GM19467 (cell line): Measurements from ENCODE around the gene NOSIP.
A peak's percentile ranks its signal among the peaks of the same experiment; 100 is the strongest.
"Not testable (repeated sequence)": the region's sequence is repeated elsewhere in the genome, so short reads cannot be mapped to it uniquely, and the experiment has no call there.

Experiments
- ATAC-seq: cut with Tn5 transposase; IDR thresholded peaks from one replicate; pipeline ENCODE4 v1.9.1; 2021; ENCODE audit warnings: mild to moderate bottlenecking, moderate library complexity; ENCODE audit not compliant: unreplicated experiment

Gene NOSIP

DNA sequence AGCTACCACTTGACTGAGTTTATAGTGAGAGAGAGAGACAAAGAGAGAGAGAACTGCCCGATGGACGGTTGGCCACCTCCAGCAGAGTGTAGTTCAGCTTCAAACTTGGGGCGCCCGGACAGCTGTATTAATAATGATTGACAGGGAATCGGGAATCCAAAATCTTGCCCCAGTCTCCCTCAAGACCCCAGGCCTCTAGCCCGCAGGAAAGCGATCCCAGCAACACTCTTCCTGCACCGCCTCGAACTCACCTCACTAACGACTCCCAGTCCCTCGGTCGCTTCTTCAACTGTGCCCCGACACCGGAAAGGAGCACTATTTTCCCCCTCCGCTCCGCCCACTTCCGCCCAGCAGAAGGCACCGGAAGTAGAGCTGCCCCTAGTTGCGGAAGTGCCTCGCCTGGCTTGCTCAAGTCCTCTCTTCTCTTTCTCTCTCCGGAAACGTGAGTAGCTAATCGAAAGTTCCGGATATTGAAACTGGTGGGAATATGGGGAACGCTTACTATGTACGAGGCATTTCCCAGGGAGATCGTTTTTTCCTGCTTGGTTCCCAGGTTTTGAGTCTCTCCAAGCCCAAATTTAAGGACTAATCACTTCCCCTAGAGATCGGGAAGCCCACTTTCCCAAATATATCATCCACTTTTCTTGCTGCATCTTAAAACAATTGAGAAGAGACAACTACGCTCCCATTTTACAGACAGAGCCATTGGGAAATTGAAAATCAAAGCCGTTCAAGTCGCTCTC, at the start of gene NOSIP:
NOSIP (minus strand) TSS at position 293 of the 743 bp plus-strand sequence. CDS start 19,865 bp downstream, outside the sequence.
- ATAC-seq: peak; percentile 88

- no peak for ATAC-seq
Observed at GRCh38 chr19:49629659-49630058, 49.3 kb upstream of the NOSIP start.

DNA sequence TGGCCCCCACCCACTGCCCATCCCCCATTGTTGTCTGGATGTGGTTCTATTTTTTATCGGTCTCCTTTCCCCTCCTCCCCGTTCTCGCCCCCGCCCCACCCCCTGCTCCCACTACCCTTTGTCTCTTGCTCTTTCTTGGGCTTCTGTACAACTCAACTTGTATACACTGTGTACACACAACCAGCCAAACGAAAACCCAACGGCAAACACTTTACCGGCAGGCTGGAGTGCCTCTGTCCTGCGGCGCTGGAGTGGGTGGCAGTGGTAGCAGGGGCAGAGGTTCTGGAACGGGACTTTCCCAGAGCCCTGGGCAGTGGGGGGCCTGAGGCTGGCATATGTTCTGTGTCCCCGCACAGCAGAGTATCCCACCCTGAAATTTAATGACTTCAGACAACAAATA, 45.9 kb upstream of the NOSIP start:
- no peak for ATAC-seq

GRCh38 chr19:49624967-49625910, 44.9 kb upstream of the NOSIP start:
- no peak for ATAC-seq

DNA sequence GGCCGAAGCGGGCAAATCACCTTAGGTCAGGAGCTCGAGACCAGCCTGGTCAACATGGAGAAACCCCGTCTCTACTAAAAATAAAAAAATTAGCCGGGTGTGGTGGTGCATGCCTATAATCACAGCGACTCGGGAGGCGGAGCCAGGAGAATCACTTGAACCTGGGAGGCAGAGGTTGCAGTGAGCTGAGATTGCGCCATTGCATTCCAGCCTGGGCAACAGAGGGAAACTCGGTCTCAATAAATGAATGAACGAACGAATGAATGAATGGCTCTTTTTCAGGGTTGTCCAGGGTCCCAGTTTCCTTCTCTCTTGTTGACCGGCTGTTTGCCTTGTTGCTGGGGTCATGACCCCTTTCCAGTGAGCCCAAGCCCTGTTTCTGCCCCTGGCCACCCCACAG, 37.5 kb upstream of the NOSIP start:
- ATAC-seq: not testable (repeated sequence)

DNA sequence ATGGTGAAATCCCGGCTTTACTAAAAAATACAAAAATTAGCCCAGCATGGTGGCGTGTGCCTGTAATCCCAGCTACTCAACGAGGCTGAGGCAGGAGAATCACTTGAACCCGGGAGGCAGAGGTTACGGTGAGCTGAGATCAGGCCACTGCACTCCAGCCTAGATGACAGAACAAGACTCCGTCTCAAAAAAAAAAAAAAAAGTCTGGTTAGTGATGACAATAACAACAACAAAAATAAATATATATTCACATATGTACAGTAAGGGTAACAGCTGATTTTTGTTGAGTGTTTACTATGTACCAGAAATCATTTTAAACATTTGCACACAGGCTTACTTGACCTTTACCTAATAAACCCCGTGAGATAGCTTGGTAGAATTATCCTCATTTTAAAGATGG, 36.6 kb upstream of the NOSIP start:
- ATAC-seq: no peak

- no peak for ATAC-seq
Observed at GRCh38 chr19:49616532-49616931, 36.2 kb upstream of the NOSIP start.

DNA sequence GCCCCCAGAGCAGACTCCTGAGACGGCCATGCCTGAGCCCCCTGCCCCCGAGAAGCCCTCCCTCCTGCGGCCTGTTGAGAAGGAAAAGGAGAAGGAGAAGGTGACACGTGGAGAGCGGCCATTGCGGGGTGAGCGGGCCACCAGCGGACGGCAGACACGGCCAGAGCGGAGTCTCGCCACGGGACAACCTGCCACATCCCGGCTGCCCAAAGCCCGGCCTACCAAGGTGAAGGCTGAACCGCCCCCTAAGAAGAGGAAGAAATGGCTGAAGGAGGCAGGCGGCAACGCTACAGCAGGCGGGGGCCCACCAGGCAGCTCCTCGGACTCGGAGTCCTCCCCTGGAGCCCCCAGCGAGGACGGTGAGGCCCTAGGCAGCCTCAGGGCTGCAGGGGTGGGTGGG, 35.5 kb upstream of the NOSIP start:
- no peak for ATAC-seq

DNA sequence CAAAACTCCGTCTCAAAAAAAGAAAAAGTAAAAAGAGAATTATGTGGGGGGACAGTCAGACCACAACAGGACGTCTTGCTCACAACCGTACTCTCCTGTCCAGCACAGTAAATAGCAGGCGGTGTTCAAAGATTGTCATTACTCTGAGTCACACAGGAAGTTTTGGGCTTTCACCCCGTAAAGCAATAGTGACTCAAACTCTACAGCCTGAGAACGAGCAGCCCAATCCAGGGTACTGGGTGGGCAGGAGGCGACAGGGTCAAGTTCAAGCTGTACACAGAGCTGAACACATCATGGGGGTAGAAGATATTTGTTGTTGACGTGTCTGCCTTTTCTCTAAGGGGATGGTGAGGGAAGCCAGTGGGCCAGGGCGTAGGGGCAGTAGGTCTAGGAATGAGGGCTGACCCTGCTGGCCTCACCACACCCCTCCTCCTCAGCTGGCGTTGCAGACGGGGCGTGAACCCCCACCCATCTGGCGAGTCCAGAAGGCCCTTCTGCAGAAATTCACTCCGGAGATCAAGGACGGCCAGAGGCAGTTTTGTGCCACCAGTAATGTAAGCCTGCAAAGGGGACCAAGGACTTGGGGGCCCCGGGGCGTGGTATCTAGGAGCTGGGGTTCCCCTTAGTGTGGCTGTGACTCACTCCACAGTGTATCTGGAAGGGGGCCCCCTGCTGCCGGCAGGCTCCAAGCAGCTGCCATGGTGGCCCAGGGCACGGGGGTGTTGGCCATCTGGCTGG, 33.9 kb upstream of the NOSIP start:
- no peak for ATAC-seq

DNA sequence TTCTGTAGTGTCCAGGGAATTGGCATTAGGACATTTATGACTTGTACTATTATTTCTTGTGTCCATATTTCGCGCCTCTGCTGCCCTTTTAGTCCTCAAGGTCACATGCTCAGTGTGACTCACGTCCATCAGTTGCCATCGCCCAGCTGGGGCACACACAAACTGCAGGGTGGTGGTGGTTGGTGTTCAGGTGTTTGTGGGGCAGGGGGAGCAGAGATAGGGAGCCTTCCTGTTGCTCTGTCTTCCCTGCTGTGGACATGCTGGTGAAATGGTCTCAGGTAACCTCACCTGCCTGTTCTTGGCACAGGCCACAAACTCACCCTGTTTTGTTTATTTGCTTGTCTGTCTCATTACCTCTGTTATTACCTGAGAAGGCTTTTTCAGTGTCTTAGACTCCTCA, 33.0 kb upstream of the NOSIP start:
- ATAC-seq: no peak

GRCh38 chr19:49609499-49610092, 29.2 kb upstream of the NOSIP start:
- ATAC-seq: no peak

DNA sequence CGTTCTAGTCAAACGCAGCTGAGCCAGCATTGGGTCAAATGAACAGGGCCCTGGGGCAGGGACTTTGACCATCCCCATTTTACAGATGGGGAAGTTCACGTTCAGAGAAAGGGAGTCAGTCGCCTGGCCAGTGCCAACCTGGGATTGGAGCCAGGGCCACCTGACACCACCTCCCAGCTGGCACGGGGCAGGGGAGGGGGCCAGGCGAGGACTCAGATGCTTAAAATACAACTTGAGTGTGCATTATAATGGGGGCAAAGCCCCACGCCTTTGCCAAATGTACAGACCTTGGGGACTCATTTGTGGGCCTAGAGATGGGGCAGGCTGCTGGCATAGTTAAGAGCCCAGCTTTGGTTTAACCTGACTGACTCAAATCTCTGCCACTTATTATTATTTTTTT, 25.2 kb upstream of the NOSIP start:
- no peak for ATAC-seq

DNA sequence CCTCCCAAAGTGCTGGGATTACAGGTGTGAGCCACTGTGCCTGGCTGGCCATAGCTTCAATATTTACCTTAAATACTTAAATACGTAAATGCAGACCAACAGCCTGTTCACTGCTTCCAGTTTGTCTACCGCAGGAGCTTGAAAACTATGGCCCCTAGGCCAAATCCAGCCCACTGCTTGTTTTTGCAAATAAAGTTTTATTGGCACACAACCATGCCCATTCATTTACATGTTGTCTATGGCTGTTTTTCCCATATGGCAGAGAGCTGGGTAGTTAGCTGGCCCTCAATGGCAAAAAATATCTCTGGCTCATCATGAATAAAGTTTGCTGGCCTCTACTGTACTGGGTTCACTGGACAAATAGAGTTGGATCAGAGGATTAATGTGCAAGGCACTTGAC, 22.4 kb upstream of the NOSIP start:
- ATAC-seq: no peak

DNA sequence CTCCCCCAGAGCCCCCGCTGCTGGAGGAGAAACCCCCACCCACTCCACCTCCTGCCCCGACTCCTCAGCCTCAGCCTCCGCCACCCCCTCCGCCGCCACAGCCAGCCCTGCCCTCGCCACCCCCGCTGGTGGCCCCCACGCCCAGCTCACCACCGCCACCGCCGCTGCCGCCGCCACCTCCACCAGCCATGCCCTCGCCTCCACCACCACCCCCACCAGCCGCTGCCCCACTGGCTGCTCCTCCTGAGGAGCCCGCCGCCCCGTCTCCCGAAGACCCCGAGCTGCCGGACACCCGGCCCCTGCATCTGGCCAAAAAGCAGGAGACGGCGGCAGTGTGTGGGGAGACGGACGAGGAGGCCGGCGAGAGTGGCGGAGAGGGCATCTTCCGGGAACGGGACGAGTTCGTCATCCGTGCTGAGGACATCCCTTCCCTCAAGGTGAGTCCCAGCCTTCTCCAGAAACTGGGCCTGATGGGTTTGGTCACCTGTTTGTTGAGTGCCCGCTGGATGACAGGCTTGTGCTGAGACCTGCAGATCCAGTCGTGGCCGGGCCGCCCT, 21.2 kb upstream of the NOSIP start:
- ATAC-seq: no peak

GRCh38 chr19:49599378-49600295, 19.3 kb upstream of the NOSIP start:
- ATAC-seq: no peak

DNA sequence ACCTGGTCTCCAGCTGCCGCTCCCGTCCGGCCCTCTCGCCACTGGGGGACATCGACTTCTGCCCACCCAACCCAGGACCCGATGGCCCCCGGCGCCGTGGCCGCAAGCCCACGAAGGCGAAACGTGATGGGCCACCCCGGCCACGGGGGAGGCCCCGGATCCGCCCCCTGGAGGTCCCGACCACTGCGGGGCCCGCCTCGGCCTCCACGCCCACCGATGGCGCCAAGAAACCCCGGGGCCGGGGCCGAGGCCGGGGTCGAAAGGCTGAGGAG, 17.3 kb upstream of the NOSIP start:
- no peak for ATAC-seq

DNA sequence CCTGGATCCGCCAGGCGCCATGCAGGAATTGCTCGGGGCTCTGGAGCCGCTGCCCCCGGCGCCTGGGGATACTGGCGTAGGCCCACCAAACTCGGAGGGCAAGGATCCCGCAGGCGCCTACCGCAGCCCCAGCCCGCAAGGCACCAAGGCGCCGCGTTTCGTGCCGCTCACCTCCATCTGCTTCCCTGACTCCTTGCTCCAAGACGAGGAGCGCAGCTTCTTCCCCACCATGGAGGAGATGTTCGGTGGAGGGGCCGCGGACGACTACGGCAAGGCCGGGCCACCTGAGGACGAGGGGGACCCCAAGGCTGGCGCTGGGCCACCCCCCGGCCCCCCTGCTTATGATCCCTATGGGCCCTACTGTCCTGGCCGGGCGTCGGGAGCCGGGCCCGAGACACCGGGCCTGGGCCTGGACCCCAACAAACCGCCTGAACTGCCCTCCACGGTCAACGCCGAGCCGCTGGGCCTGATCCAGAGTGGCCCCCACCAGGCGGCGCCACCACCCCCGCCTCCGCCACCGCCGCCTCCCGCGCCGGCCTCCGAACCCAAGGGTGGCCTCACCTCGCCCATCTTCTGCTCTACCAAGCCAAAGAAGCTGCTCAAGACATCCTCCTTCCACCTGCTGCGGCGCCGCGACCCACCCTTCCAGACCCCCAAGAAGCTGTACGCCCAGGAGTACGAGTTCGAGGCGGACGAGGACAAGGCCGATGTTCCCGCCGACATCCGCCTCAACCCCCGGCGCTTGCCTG, 16.8 kb upstream of the NOSIP start:
- no peak for ATAC-seq

- no peak for ATAC-seq
Observed at GRCh38 chr19:49596407-49596806, 16.1 kb upstream of the NOSIP start.

DNA sequence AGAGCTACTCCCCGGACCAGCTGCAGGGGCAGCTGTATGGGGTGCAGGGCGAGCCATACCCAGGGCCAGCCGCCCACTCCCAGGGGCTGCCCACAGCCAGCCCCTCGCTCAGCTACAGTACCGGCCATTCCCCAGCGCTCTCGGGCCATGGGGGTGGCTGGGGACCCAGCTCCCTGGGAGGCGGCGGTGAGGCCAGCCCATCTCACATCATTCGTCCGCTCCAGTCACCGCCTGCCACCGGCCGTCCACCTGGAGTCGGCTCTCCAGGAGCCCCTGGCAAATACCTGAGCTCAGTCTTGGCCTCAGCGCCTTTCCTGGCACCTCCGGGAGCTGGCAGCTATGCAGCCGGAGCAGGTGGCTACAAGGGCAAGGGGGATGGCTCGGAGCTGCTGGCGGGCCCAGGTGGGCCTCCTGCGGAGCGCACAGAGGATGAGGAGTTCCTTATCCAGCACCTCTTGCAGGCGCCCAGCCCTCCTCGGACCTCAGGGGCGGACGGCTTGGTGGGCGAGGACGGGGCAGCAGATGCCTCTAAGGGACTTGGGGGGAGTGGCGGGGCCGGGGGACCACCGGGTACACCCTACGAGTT, 15.6 kb upstream of the NOSIP start:
- no peak for ATAC-seq
